ENCODE measurements around the gene GSTM5. TPM values are rescaled to one million over a fixed set of nuclear protein-coding genes. Genes with fewer than 3 reads are reported as not detected.
"Not testable (repeated sequence)": the region's sequence is repeated elsewhere in the genome, so short reads cannot be mapped to it uniquely, and the experiment has no call there.

Gene GSTM5
- total RNA-seq, 1 experiment from 2014 or later: not detected

DNA sequence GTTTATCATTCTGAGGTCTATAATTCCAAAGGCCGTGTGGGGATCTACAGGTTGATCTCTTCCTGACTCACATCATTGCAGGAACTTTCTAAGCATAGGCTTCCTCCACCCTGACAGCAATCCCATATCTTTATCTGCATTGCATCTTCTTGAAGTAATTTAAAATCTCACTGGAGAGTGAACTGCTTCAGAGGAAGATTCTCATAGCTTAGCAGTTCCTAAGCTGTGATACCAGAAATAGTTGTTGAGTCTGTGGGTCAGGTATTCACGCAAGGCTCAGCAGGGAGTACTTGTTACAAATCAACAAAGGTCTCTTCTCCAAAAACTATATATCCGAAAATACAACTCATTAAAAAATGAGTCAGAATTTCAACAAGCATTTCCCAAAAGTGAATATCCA is 16.9 kb upstream of the GSTM5 start:
- H2AK5ac ChIP-seq (ENCODE audit: insufficient read length, low read length); H2BK20ac ChIP-seq (ENCODE audit: low read depth, low read length, poor library complexity, severe bottlenecking); H3K9ac ChIP-seq (ENCODE audit: extremely low read depth, insufficient read length, low read length); H2AFZ ChIP-seq (ENCODE audit: low read length); H3K23ac ChIP-seq (ENCODE audit: insufficient read length, low read depth, low read length); H3K9me3 ChIP-seq (ENCODE audit: control insufficient read depth, low read depth, low read length); H3K27me3 Mint-ChIP-seq (ENCODE audit: low read depth); H3K79me2 ChIP-seq (ENCODE audit: insufficient read depth, low read length); H3K4me1 Mint-ChIP-seq; H3K18ac ChIP-seq (ENCODE audit: insufficient read length, low read depth, low read length); H3K4me3 Mint-ChIP-seq; H3K23me2 ChIP-seq (ENCODE audit: insufficient read length, low read depth, low read length, poor library complexity, severe bottlenecking); H3K27ac ChIP-seq (ENCODE audit: insufficient read length, low read depth, low read length); H2BK15ac ChIP-seq (ENCODE audit: low read depth, low read length); H4K5ac ChIP-seq (ENCODE audit: insufficient read length, low read depth, low read length); DNase-seq; H3K27me3 ChIP-seq (ENCODE audit: insufficient read depth, low read length); H3K14ac ChIP-seq (ENCODE audit: insufficient read depth, low read length); H3K27ac Mint-ChIP-seq; H4K20me1 ChIP-seq (ENCODE audit: control insufficient read depth, insufficient read depth, insufficient read length); H4K91ac ChIP-seq (ENCODE audit: insufficient read length, low read depth, low read length); H4K8ac ChIP-seq (replicated peaks; ENCODE audit: insufficient read length, low read depth, low read length); H3K36me3 Mint-ChIP-seq (ENCODE audit: insufficient read depth in 1 of 3, low read depth in 3 of 3); H2BK5ac ChIP-seq (ENCODE audit: insufficient read length, low read length); H3K4me1 ChIP-seq (ENCODE audit: insufficient read depth, low read length); H2BK12ac ChIP-seq (ENCODE audit: insufficient read length, low read depth, low read length); H3K4me2 ChIP-seq (ENCODE audit: insufficient read depth, insufficient read length, low read length); H3K56ac ChIP-seq (ENCODE audit: insufficient read length, low read depth, low read length); H3K4ac ChIP-seq (ENCODE audit: low read depth, low read length); H2BK120ac ChIP-seq (ENCODE audit: low read depth, low read length, poor library complexity, severe bottlenecking); H3K9me3 Mint-ChIP-seq; H3K79me1 ChIP-seq (ENCODE audit: insufficient read depth, low read depth, low read length, poor library complexity, severe bottlenecking); H3T11ph ChIP-seq (ENCODE audit: low read length): not testable (repeated sequence)
- WGBS (ENCODE audit: extremely low coverage, insufficient read length, low lambda C conversion rate): no CpG with 5 or more reads among the region's 3 CpGs

Measured in H9 (cell line).